Endothelial cell of umbilical vein (primary cell): ENCODE data around the gene SIX4.

Source experiments
- EZH2 ChIP-seq: IDR thresholded peaks from 2 replicates; pipeline ENCODE4 v1.6.1; 2012; ENCODE audit warnings: borderline replicate concordance, low read depth, mild to moderate bottlenecking, moderate library complexity, low read length, inconsistent platforms; ENCODE audit not compliant: severe bottlenecking
- TF ChIP-seq, protein P1 (sequence below): IDR thresholded peaks from 2 replicates; pipeline ENCODE4 v1.6.1; 2011; ENCODE audit not compliant: insufficient read depth, insufficient read length

DNA sequence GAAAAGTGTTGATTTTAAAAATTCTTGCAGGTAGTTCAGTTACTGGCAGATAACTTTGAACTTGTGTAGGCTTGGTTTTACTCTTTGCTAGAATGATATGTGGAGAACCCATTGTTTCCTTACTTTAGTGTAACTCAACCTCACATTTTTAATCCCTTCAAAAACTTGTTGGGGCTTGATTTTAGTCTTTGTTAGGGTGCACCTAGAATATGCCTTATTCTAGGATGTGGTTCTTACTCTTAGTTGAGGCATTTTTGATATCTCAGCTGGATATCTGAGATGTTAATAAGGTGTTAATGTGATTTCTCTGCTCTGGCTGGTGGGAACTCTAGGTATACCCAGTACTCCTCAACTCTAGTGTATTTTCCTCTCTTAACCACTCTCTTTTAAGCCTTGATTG is 20.4 kb upstream of the SIX4 start:
- TF ChIP-seq, protein P1, sequence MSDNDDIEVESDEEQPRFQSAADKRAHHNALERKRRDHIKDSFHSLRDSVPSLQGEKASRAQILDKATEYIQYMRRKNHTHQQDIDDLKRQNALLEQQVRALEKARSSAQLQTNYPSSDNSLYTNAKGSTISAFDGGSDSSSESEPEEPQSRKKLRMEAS: no peak
- TF ChIP-seq EZH2: no peak
